HL-60 (cell line): Measurements from ENCODE around the gene ZRANB1.

ENCODE experiments used
- POLR2AphosphoS5 ChIP-seq: IDR thresholded peaks from 2 replicates; pipeline ENCODE4 v1.6.1; 2012; ENCODE audit warnings: low read depth
- REST ChIP-seq: IDR thresholded peaks from 2 replicates; pipeline ENCODE4 v1.6.1; 2012; ENCODE audit warnings: low read depth; ENCODE audit not compliant: insufficient replicate concordance
- TF ChIP-seq, protein P1 (sequence below): IDR thresholded peaks from one replicate; pipeline ENCODE4 v1.5.1; 2011; ENCODE audit warnings: low read length, control low read depth, inconsistent platforms; ENCODE audit not compliant: insufficient read depth

DNA sequence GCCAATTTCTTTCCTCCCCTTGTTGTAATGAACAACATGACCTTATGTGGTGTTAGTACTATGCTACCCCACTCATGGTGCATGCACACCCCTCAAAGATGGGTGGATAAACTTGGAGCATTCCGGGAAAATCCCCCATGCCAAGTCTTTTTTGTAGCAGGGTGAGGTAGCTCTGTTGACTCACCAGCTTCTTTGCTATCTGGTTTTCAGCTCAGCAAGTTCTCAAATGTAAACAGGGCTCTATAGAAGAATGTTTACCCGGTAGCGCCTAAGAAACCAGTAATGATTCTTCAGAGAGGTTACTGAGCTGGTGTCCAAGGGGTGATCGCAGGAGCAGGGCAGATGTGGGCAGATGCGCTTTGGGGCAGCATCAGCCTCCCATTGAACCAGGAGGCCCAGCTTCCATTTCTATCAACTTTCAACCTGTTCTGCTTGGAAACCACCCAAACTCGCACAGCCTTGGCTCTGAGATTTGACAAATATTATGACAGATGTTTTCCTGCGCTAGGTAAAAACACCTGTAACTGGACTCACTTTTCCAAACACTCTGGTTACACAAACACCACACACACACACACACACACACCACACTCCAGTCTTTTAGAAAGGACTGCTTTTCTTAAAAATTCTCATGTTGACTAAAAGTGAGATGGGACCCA, 87.8 kb downstream of the ZRANB1 start:
- TF ChIP-seq, protein P1, sequence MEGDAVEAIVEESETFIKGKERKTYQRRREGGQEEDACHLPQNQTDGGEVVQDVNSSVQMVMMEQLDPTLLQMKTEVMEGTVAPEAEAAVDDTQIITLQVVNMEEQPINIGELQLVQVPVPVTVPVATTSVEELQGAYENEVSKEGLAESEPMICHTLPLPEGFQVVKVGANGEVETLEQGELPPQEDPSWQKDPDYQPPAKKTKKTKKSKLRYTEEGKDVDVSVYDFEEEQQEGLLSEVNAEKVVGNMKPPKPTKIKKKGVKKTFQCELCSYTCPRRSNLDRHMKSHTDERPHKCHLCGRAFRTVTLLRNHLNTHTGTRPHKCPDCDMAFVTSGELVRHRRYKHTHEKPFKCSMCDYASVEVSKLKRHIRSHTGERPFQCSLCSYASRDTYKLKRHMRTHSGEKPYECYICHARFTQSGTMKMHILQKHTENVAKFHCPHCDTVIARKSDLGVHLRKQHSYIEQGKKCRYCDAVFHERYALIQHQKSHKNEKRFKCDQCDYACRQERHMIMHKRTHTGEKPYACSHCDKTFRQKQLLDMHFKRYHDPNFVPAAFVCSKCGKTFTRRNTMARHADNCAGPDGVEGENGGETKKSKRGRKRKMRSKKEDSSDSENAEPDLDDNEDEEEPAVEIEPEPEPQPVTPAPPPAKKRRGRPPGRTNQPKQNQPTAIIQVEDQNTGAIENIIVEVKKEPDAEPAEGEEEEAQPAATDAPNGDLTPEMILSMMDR, result no peak
- TF ChIP-seq POLR2AphosphoS5 (no peak), REST (no peak)
